Neural progenitor cell (in vitro differentiated cells): ENCODE results near the gene MKLN1.

Experiments used
- EZH2phosphoT487 ChIP-seq: fragments of 200-600 bp; sonication (generic); IDR thresholded peaks from 2 replicates; pipeline ENCODE4 v1.6.1; 2017; ENCODE audit warnings: antibody characterized with exemption
- TF ChIP-seq, protein P1 (sequence below): fragments of 200-600 bp; sonication (generic); IDR thresholded peaks from 2 replicates; pipeline ENCODE4 v1.5.1; 2017; ENCODE audit warnings: antibody characterized with exemption, mild to moderate bottlenecking

DNA sequence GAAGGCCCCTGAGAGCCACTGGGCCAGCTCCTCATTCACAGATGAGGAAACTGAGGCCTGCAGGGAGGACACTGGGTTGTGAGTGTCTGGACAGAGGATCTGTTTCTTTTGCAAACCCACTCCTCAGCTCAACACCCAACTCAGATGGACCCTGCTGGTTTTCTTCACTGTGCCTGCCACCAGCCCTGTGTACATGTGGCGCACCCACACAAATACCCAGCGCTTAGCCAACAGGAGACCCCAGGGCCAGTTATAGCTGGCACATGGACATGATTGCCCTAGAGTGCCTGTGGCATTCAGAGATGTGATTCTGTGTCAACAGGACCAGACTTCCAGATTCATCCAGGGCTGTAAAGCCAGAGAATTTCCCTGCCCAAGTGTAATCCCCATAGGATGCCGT is 216.3 kb downstream of the MKLN1 start:
- TF ChIP-seq, protein P1, sequence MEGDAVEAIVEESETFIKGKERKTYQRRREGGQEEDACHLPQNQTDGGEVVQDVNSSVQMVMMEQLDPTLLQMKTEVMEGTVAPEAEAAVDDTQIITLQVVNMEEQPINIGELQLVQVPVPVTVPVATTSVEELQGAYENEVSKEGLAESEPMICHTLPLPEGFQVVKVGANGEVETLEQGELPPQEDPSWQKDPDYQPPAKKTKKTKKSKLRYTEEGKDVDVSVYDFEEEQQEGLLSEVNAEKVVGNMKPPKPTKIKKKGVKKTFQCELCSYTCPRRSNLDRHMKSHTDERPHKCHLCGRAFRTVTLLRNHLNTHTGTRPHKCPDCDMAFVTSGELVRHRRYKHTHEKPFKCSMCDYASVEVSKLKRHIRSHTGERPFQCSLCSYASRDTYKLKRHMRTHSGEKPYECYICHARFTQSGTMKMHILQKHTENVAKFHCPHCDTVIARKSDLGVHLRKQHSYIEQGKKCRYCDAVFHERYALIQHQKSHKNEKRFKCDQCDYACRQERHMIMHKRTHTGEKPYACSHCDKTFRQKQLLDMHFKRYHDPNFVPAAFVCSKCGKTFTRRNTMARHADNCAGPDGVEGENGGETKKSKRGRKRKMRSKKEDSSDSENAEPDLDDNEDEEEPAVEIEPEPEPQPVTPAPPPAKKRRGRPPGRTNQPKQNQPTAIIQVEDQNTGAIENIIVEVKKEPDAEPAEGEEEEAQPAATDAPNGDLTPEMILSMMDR = no peak
- TF ChIP-seq EZH2phosphoT487 = no peak
